Daoy (cell line): Measurements from ENCODE around the gene C22orf31. TPM values are rescaled to one million over a fixed set of nuclear protein-coding genes. Genes with fewer than 3 reads are reported as not detected.

Source experiments
- DNase-seq: peaks from one replicate; pipeline ENCODE4 v3.0.0-alpha.2; 2015; ENCODE audit warnings: low read depth
- total RNA-seq: library from RNA; depleted of rRNA; stranded (reverse); fragments of >200 nt; shearing (Covaris generic); gene quantifications from 2 replicates; pipeline ENCODE4 v1.2.3, GENCODE V29; 2014

Gene C22orf31
- total RNA-seq, 1 experiment from 2014 or later: not detected

DNA sequence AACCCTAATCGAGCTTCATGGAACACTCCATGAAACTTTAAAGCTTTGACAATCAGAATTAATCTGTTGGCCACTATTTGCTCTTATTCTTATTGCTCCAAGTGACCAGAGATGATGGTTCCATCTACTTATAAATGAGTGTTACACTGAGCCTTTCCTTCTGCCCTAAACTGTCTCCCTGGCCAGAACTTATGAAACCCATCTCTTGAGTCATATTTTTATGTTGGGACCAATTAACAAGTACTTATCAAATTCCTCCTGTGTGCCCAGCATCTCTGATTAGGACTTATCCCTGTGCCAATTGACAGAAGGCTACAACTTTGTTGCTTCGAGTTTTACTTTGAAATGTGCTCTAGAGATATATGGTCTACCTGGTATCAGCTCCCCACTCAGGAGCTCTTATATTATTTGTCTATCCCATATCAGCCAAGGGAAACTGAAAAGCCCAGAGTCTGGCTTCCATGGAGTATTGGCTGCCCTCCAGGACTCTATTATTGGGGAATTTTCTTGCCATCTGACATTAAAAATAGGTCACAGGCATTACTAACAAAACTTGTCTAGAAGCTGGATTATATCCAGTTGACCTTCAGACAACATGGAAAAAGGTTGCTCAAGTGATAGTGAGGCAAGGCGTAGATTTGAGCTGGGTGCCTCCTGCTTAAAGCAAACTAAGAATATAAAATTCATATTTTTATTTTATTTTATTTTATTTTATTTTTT, 20.0 kb upstream of the C22orf31 start:
- no peak for DNase-seq

DNA sequence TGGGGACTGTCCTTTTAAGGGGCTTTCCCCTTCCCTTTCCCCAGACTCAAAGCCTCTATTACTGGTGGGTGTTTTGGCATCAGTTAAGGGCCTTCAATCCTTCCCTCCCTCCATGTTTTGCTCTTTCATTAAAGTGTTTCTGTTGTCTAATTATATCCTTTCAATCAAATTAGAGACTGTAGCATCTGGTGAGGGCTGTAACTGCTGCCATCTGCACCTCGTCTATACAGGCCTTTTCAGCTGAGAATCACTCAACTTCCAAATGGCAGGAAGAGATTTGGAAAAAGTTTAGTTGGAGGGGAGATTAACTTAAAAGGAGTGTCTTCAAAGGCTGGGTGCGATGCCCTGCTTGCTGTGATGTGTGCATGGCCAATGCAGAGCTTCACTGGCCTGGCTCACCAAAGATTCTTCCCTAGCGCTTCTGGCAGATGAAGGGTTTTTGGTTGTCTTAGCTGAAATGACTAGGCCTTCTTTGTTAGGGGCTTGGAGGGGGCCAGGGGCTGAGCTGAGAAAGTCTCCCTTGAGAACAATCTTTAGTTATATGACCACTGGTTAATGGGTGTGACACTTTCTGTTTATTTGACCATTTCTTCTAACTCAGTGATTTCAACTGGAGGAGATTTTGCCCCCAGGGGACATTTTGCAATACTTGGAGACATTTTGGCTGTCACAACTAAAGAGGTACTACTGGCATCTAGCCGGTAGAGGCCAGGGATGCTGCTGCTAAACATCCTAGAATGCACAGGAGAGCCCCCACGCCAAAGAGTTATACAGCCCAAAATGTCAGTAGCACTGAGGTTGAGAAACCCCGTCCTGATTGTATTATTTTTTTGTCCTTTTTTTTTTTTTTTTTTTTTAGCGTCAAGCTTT, 18.7 kb upstream of the C22orf31 start:
- no peak for DNase-seq

DNA sequence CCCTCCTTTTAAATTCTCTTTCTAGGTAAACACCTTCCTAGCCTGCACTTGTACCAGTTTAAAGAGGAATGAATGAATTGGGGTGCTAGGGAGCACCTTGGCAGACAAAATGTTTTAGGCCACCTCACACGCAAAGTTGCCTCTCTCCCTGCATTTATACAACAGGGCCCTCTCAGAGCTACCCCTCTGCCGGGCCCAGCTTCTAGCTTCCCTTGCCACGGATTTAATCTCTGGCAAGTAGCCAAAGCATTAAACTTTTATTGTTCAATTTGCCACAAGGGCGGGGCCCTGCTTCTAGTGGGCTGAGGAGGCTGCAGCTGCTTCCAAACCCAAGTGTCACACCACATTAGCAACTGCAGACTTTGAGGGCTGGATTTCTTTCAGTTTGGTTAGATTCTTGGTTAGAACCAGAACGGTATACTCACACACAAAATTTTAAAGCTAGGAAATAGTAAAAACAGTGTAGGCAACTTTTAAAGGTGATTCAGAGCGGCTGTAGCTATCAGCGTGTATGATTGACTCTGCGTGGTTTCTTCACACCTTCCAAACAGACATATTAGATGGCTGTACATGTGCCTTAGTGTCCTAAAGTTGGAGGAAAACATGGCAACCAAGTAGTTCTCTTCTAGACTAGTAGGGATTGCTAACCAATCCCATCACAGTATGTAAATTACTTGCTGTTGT, 17.7 kb upstream of the C22orf31 start:
- no peak for DNase-seq

DNA sequence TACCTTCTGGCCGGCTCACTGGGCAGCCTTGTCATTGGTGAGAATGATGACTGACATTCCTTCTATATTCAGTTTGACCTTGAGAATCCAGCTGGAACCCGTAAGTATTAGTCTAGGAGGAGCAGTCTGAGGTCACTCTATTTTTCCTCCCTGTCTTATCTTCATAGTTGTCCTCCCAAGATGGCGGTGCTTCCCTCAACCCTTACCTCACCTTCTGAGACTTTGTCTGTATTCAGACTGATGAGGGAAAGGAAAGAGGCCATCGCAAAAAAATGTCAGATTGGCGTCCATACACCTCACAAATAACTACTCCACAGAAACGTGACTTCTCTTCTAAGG, 17.2 kb upstream of the C22orf31 start:
- DNase-seq: no peak

DNA sequence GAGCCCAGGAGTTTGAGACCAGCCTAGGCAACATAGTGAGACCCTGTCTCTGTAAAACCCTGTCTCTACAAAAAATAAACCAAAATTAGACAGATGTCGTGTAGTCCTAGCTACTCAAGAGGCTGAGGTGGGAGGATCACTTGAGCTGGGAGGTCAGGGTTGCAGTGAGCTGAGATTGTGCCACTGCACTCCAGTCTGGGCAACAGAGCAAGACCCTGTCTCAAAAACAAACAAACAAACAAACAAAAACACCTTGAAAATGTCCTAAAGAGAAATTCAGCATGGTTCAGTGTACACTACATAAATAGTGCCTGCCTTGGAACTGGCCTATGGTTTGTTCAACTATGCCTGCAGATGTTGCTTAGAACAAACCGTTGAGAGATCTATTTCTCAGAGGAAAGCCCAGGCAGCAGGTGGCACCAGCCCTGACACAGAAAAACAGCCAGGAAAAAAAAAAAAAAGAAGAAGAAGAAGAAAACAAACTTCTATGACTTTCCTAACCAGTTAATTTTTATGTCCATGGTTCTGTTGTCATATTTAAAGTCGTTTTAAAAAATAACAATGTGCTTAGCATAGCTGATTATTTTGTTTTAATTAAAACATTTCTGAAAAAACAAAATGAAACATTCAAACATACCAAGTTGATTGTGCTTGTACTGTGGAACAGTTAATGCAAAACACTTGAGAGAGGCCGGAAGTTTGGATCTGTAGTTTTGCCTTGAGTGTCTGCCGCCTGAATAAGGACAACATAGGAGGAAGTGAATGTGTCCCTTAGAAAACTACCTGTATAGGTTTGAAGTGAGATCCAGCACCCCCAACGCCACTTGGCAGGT, 16.6 kb upstream of the C22orf31 start:
- DNase-seq: no peak

DNA sequence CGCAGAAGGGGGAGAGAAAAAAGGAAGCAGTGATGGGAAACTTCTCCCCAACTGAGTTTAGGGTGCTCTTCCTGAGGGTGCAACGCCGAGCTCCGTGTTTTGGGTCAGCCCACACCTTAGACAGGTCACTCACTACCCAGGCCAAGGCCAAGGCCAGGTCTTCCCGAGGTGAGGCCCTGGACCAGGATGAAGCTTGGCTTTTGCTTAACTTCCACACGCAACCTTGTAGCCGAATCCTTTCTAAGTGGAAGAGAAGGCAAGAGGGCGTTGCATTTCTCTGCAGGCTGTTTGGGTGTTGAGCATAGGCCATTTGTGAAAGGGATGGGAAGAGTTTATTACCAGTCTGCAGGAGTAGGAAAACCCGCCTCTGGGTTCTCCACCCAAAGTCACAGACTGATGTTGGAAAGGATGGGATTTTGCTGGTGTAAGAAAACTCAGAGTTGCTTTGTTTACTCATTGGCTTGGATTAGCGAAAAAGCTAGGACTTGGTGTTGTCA, 12.7 kb upstream of the C22orf31 start:
- no peak for DNase-seq

DNA sequence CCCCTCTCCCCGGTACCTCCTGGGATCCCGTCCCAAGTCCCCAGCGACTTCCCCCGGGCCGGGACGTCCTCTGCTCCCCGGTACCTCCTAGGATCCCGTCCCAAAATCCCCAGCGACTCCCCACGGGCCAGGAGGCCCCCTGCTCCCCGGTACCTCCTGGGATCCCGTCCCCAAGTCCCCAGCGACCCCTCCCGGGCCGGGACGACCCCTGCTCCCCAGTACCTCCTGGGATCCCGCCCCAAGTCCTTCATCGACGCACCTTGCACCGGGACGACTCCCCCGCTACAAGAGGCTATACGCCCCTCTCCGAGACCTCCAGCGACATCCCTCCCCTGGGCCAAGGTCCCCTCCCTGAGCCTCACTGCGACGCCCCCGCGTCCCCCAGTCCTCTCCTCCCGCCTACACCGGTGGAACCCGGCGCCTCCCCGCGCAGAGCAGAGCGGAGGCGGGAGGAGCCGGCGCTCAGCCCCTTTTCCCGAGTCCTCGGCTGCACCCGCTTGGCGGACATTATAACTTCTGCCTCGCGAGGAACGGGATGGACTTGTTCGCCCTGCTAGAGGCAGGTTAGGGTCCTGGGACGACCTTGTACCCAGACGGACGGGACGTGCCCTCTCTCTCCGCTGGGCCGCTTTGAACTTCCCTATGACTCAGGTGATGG, 12.1 kb upstream of the C22orf31 start:
- DNase-seq: no peak

DNA sequence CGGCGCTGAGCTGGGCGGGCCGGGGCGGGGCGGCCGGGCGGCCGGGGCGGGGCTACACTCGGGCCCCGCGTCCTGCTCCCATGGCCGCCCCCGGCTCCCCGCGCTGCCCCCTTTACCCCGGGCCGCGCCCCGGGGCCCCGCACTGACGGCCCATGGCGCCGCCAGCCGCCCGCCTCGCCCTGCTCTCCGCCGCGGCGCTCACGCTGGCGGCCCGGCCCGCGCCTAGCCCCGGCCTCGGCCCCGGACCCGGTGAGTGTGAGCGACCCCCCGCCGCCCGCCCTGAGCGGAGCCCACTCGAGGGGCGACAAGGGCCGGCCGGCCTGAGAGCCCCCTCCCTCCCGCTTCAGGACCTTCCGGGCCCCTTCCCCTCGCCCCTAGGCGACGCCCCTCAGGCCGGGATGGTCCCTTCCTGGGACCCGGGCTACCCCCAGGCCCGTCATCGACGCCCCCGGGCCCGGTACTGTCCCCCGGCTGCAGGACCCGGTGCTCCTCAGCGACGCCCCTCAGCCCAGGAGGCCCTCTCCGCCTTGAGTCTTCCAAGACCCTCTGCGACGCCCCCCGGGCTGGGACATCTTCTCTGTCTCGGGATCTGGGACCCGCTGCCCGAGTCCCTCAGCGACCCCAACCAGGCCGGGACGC, 11.5 kb upstream of the C22orf31 start, which contains the start of gene KREMEN1:
Gene KREMEN1, plus strand, starts transcription at position 57 of the 639 bp plus-strand sequence. Its CDS starts 96 bp downstream, at position 153.
- no peak for DNase-seq

DNA sequence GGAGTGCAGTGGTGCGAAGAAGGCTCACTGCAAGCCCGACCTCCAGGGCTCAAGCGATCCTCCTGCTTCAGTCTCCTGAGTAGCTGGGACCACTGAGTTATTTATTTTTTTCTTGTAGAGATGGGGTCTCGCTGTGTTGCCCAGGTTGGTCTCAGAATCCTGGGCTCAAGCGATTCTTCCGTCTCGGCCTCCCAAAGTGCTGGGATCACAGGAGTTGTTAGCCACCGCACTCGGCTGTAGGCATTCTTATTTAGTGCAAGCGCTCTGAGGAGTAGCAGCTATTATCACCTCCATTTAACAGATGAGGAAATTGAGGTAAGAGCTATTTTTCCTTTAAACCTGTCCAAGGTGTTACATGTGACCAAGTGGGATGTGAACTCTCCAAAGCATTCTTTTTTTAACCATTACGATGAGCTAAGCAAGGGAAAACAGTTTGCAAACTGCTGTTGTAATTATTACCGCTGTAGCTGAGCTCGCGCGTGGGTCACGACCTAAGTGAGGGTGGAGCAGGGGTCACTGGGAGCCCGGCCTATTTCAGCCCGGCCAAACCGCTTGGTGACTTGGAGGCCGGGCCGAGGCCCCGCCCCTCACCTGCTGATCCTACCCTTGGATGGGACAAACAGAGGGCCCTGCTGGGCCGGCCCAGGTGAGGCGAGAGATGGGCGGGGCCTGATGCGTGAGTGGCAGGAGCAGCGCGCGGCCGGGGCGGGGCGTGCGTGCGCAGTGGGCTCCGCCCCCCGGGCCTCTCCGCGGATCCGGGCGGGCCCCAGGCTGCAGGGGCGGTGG, 10.8 kb upstream of the C22orf31 start:
- DNase-seq: peak; percentile 87

DNA sequence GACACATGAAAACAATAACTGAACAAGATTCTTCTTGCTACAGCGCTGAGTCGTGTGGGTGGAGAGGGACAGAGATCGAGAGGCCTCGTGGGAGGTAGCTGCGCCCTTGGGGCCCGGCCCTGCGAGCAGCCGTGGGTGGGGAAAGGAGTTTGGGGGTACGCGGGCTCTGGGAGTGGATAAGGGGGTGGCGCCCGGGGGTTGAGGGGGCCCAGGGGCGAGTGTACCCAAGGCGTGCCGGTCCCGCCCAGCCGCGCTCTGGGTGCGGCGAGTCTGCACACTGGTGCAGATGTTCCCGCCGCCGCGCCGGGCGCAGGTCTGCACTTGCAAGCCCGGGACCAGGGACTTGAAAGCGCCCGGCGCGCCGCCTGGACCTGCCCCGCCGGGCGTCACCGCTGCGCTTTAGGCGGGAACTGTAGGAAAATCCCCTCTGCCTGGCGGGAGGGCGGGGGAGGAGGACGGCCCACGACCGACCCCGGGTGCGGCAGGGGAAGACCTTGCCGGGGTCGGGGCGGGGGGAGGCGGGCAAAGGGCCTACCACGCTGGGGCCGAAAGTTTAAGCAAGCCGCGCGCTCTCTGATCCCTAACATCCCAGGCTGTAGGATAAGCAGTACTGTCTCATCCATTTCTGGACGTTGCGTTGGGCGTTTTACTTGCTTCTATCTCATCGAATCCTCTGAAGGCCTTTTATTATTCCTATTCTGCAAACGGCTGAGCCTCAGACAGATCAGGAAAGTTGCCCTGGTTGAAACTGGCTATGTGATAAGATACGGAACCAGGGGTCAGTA, 9.8 kb upstream of the C22orf31 start:
- DNase-seq: peak; percentile 66

DNA sequence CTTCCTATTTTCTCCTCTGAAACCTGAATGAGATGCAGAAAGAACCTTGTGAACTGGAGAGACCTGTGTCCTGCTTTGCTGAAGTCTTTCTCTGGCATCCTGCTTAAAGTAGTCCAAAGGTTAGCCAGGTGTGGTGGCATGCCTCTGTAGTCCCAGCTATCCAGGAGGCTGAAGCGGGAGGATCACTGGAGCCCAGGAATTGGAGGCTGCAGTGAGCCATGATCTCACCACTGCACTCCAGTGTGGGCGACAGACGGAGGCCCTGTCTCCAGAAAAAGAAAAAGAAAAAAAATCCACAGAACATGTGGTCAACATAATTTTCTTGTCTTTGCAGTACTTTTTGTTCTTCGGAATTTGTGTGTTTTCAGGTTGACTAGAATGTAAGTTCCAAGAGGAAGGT, 8.9 kb upstream of the C22orf31 start:
- DNase-seq: no peak

DNA sequence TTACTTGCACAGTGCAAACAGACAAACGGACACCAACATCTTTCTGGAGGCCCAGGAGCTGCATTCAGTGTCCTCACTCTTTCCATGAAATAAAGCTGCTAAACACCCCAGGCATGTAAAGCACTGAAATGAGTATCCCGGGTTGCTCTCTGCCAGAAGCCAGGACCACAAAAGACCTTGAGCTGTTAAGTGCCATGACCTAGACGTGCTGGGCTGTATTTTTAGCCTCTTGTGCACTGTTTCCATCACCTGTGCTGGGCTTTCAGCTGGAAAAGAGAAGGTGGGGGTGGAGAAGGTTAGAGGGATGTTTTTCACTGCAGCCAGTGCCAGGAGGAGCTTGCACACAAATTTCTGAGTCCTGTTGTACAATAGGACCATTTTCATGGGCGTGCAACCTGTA, 7.8 kb upstream of the C22orf31 start:
- no peak for DNase-seq

DNA sequence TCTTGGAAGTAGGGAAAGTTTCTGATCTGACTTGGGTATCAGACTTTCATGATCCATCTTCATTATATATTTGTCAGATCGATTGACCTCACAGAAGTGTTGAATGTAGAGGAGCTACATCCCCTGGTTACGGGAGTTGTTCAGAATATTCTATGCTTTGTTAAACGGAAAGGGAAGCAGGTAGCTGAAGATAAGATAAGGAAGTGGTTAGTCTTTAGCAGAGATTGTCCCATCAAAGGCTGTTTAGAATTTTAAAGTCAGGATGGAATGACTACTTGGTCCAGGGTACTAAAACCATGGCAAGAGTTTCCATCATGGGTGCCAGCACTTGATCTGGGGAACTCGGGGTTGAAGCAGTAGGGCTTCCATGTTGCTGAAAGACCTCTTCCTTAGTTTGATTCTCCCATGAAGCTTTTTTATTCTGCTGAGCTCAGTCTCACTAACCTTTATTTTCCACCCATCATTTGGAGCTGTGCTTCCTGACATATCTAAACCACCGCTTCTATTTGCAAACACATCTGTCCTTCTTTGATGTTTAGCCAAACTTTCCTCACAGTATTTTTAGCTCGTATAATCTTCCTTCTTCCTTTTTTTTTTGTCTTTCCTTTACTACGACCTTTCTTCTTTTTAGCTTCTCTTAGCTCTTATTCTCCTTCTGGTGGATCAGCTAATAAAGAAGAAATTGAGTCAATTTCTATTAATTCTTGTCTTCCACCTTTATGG, 4.0 kb upstream of the C22orf31 start:
- no peak for DNase-seq

DNA sequence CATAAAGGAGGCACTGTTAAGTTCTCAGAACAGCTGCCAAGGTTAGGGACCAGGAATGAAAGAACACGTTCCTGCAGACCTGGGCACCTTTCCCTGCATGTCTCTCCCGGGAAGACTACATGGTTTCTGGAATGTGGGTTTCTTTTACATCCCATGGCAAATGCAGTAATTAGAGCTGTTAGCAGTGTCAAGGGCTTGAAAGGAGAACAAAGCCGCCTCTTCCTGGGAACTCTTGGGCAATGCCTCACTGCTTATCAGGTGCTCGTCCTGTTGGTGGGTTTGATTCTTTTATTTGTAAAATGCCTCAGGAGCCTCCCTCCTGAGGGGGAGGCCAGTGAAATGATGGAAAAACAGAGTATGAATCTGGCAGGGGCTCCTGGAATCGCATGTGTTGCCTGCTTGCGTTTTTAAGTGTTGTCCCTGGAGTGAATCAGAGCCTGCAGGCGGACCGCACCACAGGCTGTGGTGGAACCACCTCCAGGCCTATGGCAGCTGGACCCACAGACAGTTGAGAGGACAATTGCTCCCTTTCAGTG, 723 bp upstream of the C22orf31 start:
- peak; percentile 21 for DNase-seq

DNA sequence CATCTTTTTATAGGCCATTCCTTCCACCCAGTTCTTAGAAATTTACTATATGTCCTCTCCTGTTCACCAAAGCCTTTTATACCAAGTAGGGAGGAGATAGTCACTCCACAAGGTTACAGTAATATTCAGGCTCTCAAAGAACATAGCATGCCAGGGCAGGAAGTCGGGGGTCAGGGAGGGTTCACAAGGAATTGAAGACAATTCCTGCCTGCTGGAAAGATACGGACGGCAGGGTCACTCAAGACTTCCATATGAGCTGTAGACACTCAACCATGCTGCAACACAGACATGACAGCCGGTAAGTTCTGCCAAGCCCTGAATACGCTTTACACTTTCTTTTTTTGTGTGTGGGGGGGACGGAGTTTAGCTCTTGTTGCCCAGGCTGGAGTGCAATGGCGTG, 700 bp downstream of the C22orf31 start:
- DNase-seq: no peak

DNA sequence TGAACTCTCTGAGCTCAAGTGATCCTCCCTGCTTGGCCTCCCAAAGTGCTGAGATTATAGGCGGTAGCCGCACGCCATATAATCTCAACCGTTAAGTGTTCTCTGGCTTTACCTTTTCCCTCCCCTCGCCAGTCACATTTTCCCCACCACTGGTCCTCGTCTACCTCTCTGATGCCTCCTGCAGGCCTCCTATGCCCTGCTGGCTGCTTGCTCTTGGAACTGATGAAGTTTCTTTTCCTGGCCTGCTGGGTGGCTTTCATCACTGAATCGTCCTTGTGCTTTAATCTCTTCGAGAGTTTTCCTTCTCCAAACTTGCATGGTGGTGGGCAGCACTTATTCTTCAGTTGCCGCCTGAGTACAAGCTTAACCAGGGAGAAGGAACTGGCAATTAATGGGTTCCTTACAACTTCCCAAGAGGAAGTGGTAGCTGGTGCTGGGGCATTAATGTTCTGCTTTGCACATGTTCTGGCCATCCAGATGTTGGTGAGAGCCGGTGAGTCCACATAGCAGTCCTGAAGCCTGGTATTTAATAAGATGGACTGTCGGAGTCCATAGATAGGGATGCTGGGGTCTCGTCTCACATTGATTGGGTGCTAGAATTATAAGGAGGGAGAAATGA, 1.3 kb downstream of the C22orf31 start:
- no peak for DNase-seq

DNA sequence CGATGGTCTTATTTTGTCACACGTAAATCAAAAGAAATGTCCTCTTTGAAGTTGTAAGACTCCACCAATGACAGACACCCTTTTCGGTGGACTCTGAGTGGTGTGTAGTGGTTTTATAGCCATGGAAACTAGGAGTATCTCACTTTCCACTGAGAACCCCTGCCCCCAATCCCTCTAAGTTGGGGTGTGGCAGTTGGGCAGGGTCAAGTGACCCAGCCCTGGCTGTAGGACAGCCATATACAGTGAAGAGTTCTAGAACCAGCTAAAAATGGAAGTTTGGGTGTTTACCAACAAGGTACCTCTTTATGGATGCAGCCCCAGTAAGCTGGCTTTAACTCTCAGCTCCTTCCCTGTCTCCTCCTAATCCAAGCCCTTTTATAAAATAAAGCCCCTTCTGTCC, 5.2 kb downstream of the C22orf31 start:
- DNase-seq: no peak
